Calu3 (cell line): ENCODE data around the gene ARID1B. TPM values are rescaled to one million over a fixed set of nuclear protein-coding genes. Genes with fewer than 3 reads are reported as not detected.

ENCODE experiments used
- BruUV-seq: library from RNA; stranded (reverse); fragments of 400-500 nt; replicated peaks from 2 replicates; lab custom pipeline; 2021; lab: Mats Ljungman, UMichigan
- CTCF ChIA-PET: fragments of 300-600 bp; sonication (Branson Sonifier 250); formaldehyde crosslinking; loops from one replicate; lab custom pipeline; 2022; ENCODE audit warnings: antibody characterized with exemption; lab: Charles Lee
- DNase-seq: peaks from one replicate; pipeline ENCODE4 v3.0.0; 2022
- H3K27ac Mint-ChIP-seq: one replicate; pipeline ENCODE4 v1.8.0; 2022; ENCODE audit warnings: mixed read lengths; ENCODE audit not compliant: unreplicated experiment
- H3K27me3 Mint-ChIP-seq: one replicate; pipeline ENCODE4 v1.8.0; 2022; ENCODE audit warnings: mixed read lengths; ENCODE audit not compliant: unreplicated experiment
- H3K36me3 Mint-ChIP-seq: one replicate; pipeline ENCODE4 v1.8.0; 2022; ENCODE audit warnings: mild to moderate bottlenecking, moderate library complexity, mixed read lengths; ENCODE audit not compliant: insufficient read depth, unreplicated experiment
- H3K4me1 Mint-ChIP-seq: one replicate; pipeline ENCODE4 v1.8.0; 2022; ENCODE audit warnings: mild to moderate bottlenecking, low read depth, mixed read lengths; ENCODE audit not compliant: unreplicated experiment
- H3K4me3 Mint-ChIP-seq: one replicate; pipeline ENCODE4 v1.8.0; 2022; ENCODE audit warnings: mild to moderate bottlenecking, low read depth, moderate library complexity, mixed read lengths; ENCODE audit not compliant: unreplicated experiment
- H3K9me3 Mint-ChIP-seq: one replicate; pipeline ENCODE4 v1.8.0; 2022; ENCODE audit warnings: low read depth, mixed read lengths; ENCODE audit not compliant: unreplicated experiment
- intact Hi-C: fragments of 100-400 bp; cut with micrococcal nuclease; formaldehyde crosslinking; loops from one replicate; pipeline ENCODE4 v1.10.0; 2022; ENCODE audit not compliant: unreplicated experiment
- total RNA-seq: library from RNA; stranded (reverse); gene quantifications from 2 replicates; pipeline ENCODE4 v1.2.3, GENCODE V29; 2022
- TF ChIP-seq, protein P1 (sequence below): fragments of 200-600 bp; IDR thresholded peaks from one replicate; pipeline ENCODE4 v1.8.0; 2022; ENCODE audit warnings: antibody characterized with exemption; ENCODE audit not compliant: unreplicated experiment

ARID1B gene
- total RNA-seq, 1 experiment from 2014 or later = 53.5 TPM

DNA sequence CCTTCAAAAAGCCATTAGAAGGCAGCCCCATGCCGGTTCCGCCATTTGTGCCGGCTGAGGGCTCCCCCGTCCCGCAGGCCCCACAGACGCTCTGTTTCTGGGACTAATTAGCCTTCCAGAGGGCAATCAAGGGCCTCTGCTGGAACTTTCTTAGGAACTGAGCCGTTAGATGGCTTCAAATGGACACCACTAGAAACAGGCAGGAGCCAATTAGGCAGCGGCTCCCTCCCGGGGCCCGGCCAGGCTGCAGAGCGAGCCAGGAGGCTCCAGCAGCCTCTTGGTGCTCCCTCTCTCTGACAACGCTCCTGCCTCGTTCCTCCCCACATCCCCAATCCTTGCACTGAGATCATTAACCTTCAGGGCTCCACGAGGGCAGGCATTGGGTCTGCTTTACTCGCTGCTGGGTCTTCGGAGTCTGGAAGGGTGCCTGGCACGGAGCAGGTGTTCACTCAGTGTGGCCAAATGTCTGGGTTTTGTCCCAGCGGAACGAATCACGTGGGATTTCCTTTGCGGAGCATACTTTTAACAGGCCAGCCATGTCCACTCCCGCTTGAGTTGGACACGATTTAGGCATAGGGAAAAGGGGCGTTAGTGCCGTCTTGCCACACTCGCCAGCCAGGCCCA lies 447.9 kb downstream of the ARID1B start:
- BruUV-seq = no TSS peak
- DNase-seq = no peak
- intact Hi-C loops = no loop called here
- Mint-ChIP-seq H3K36me3 (peaks cover 17% of the 10 kb centered on the region), H3K4me3 (no peak overlapping the region), H3K4me1 (peaks cover 18% of the 10 kb centered on the region), H3K27me3 (no peaks in the 10 kb centered on the region), H3K9me3 (peaks cover 2% of the 10 kb centered on the region), H3K27ac (no peak overlapping the region)
- TF ChIP-seq, protein P1, sequence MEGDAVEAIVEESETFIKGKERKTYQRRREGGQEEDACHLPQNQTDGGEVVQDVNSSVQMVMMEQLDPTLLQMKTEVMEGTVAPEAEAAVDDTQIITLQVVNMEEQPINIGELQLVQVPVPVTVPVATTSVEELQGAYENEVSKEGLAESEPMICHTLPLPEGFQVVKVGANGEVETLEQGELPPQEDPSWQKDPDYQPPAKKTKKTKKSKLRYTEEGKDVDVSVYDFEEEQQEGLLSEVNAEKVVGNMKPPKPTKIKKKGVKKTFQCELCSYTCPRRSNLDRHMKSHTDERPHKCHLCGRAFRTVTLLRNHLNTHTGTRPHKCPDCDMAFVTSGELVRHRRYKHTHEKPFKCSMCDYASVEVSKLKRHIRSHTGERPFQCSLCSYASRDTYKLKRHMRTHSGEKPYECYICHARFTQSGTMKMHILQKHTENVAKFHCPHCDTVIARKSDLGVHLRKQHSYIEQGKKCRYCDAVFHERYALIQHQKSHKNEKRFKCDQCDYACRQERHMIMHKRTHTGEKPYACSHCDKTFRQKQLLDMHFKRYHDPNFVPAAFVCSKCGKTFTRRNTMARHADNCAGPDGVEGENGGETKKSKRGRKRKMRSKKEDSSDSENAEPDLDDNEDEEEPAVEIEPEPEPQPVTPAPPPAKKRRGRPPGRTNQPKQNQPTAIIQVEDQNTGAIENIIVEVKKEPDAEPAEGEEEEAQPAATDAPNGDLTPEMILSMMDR = no peak
- CTCF ChIA-PET = no interaction called here

DNA sequence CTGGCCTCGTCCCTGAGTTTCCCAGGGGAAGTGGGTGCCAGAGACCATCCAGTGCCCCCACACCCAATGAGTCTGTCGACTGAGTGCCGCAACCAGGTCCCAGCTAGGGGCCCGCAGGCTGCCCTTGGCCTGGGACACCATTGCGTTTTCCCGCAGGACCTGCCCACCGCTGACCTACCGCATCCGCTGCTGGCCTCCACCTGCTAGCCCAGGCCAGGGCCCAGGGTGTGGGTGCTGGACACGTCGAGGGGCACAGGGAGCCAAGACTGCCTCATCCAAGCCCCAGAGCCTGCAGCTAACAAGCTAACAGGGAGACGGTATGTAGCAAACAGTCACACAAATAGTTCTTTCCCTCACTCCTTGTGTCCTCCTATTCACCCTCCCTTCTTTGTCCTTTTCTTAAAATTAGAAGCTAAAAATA lies 448.4 kb downstream of the ARID1B start:
- H3K27ac Mint-ChIP-seq = no peak overlapping the region
- peaks cover 18% of the 10 kb centered on the region for H3K4me1 Mint-ChIP-seq
- intact Hi-C loops = no loop called here
- no peak overlapping the region for H3K4me3 Mint-ChIP-seq
- CTCF ChIA-PET = no interaction called here
- TF ChIP-seq, protein P1 = no peak
- no TSS peak for BruUV-seq
- H3K27me3 Mint-ChIP-seq = no peaks in the 10 kb centered on the region
- H3K9me3 Mint-ChIP-seq = peaks cover 2% of the 10 kb centered on the region
- no peak for DNase-seq
- H3K36me3 Mint-ChIP-seq = peaks cover 17% of the 10 kb centered on the region

DNA sequence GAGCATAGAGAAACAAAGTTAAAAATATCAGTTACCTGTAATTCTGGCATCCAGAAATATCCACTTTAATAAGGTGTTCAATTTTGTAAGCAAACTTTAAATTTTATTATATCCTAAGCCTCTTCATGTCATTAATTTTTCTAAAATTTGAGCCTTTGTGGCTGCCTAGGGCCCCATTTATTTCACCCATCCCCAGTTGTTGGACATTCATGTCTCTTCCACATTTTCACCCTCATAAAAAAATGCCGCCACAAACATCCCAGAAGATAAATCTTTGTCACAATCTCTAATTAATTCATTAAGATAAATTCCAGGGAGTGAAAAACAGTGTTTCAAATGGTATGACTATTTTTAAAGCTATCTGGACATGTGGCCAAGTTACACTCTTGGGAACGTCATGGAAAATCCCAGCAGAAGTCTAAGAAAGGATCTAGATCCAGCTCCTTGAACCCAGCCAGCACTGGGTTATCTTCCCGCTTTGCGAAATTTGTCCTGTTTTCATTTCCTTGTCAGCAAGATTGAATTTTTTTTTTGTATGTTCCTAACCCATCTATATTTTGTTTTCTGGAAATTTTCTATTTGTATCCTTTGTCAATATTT lies 448.9 kb downstream of the ARID1B start:
- H3K27me3 Mint-ChIP-seq = no peaks in the 10 kb centered on the region
- intact Hi-C loops = loop anchor here (2.0 kb wide), 1 partner anchor 47 kb away; no protein-coding TSS in a partner anchor
- peaks cover 14% of the 10 kb centered on the region for H3K36me3 Mint-ChIP-seq
- BruUV-seq = no TSS peak
- H3K9me3 Mint-ChIP-seq = peaks cover 2% of the 10 kb centered on the region
- H3K4me1 Mint-ChIP-seq = peaks cover 17% of the 10 kb centered on the region
- CTCF ChIA-PET = no interaction called here
- TF ChIP-seq, protein P1 = no peak
- no peak for DNase-seq
- H3K27ac Mint-ChIP-seq = no peak overlapping the region
- no peak overlapping the region for H3K4me3 Mint-ChIP-seq

DNA sequence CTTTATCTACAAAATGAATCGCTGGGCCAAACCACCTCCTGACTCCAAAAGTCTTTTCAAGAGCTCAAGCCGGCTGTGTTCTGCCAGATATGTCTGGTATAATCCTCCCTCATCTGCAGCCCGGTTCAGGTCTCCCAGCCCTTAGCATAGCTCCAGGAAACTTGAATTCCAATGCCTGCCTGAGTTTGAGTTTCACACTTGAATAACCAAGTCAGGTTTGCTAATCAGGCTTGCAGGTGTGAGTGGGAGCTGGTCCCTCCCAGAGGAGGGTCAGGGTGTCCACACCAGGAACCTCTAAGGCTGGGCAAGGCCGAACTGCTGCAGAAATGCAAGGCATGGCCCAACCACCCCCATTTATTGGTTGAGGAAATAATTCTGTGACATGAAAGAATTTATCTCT lies 449.6 kb downstream of the ARID1B start:
- H3K9me3 Mint-ChIP-seq = peaks cover 2% of the 10 kb centered on the region
- intact Hi-C loops = loop anchor here (2.0 kb wide), 1 partner anchor 46 kb away; no protein-coding TSS in a partner anchor
- H3K4me3 Mint-ChIP-seq = no peak overlapping the region
- H3K4me1 Mint-ChIP-seq = peaks cover 10% of the 10 kb centered on the region
- CTCF ChIA-PET = no interaction called here
- H3K27ac Mint-ChIP-seq = no peak overlapping the region
- H3K36me3 Mint-ChIP-seq = peaks cover 8% of the 10 kb centered on the region
- no peaks in the 10 kb centered on the region for H3K27me3 Mint-ChIP-seq
- DNase-seq = no peak
- BruUV-seq = no TSS peak
- TF ChIP-seq, protein P1 = no peak
